OCI-LY7 (cell line): Measurements from ENCODE around the gene NBEA. TPM values are rescaled to one million over a fixed set of nuclear protein-coding genes. Genes with fewer than 3 reads are reported as not detected.

Source experiments
- BruUV-seq: library from RNA; stranded (reverse); fragments of 400-500 nt; replicated peaks from 2 replicates; lab custom pipeline; 2021; lab: Mats Ljungman, UMichigan
- CTCF ChIA-PET: fragments of 300-600 bp; sonication (Branson Sonifier 250); formaldehyde crosslinking; loops from one replicate; lab custom pipeline; 2022; ENCODE audit warnings: antibody characterized with exemption; ENCODE audit not compliant: unreplicated experiment; lab: Charles Lee
- POLR2A ChIA-PET: fragments of 300-600 bp; sonication (Branson Sonifier 250); formaldehyde crosslinking; loops from one replicate; lab custom pipeline; 2022; ENCODE audit warnings: antibody characterized with exemption; lab: Charles Lee
- DNase-seq: peaks from one replicate; pipeline ENCODE4 v3.0.0-alpha.2; 2015; ENCODE audit warnings: low spot score
- H2AFZ ChIP-seq: fragments of 200-600 bp; sonication (generic), shearing (Covaris generic); 2 replicates; pipeline ENCODE4 v1.6.1; 2014; ENCODE audit warnings: mild to moderate bottlenecking, antibody characterized with exemption, low read length, moderate library complexity
- H3K27ac ChIP-seq: fragments of 200-600 bp; sonication (generic); 2 replicates; pipeline ENCODE4 v1.5.1; 2014; ENCODE audit warnings: mixed run types, low read depth, mild to moderate bottlenecking, moderate library complexity, low read length, inconsistent platforms; ENCODE audit not compliant: poor library complexity, severe bottlenecking
- H3K36me3 ChIP-seq: fragments of 200-600 bp; sonication (generic); 2 replicates; pipeline ENCODE4 v1.6.1; 2014; ENCODE audit warnings: mild to moderate bottlenecking, antibody characterized with exemption, low read length, moderate library complexity, mixed read lengths; ENCODE audit not compliant: insufficient read depth
- H3K4me1 ChIP-seq: fragments of 200-600 bp; sonication (generic); 2 replicates; pipeline ENCODE4 v1.5.1; 2014; ENCODE audit warnings: mild to moderate bottlenecking, low read length; ENCODE audit not compliant: insufficient read depth, poor library complexity, severe bottlenecking
- H3K4me2 ChIP-seq: fragments of 200-600 bp; sonication (generic); 2 replicates; pipeline ENCODE4 v1.6.1; 2014; ENCODE audit warnings: mild to moderate bottlenecking, low read length
- H3K4me3 ChIP-seq: fragments of 200-600 bp; sonication (generic); 2 replicates; pipeline ENCODE4 v1.5.1; 2014; ENCODE audit warnings: mild to moderate bottlenecking, low read depth, low read length; ENCODE audit not compliant: poor library complexity, severe bottlenecking
- H3K79me2 ChIP-seq: fragments of 200-600 bp; sonication (generic); 2 replicates; pipeline ENCODE4 v1.6.1; 2016; ENCODE audit warnings: low read depth, mild to moderate bottlenecking, low read length, moderate library complexity, mixed read lengths; ENCODE audit not compliant: insufficient read depth
- H3K9me2 ChIP-seq: fragments of 200-600 bp; sonication (generic); 2 replicates; pipeline ENCODE4 v1.6.1; 2016; ENCODE audit warnings: mild to moderate bottlenecking, low read length, mixed read lengths; ENCODE audit not compliant: insufficient read depth
- H3K9me3 ChIP-seq: fragments of 200-600 bp; sonication (generic); 2 replicates; pipeline ENCODE4 v1.6.1; 2014; ENCODE audit warnings: mild to moderate bottlenecking, mixed run types, low read length, mixed read lengths
- H4K20me1 ChIP-seq: fragments of 200-600 bp; sonication (generic); 2 replicates; pipeline ENCODE4 v1.6.1; 2014; ENCODE audit warnings: mild to moderate bottlenecking, antibody characterized with exemption, low read length, moderate library complexity, mixed read lengths; ENCODE audit not compliant: insufficient read depth
- CTCF ChIP-seq: fragments of 200-600 bp; sonication (generic); conservative IDR thresholded peaks from 2 replicates; pipeline ENCODE4 v1.5.1; 2014; ENCODE audit warnings: mild to moderate bottlenecking, antibody characterized with exemption, low read length, moderate library complexity, mixed read lengths
- EZH2phosphoT487 ChIP-seq: fragments of 200-600 bp; sonication (generic); IDR thresholded peaks from 2 replicates; pipeline ENCODE4 v1.6.1; 2018; ENCODE audit warnings: low read depth, borderline replicate concordance, mild to moderate bottlenecking, mixed run types, antibody characterized with exemption, low read length, moderate library complexity, mixed read lengths
- intact Hi-C: fragments of 100-400 bp; cut with micrococcal nuclease; formaldehyde crosslinking; loops from one replicate; pipeline ENCODE4 v1.10.0; 2022; ENCODE audit not compliant: unreplicated experiment
- total RNA-seq, 2 experiments: library from RNA; depleted of rRNA in 1 of 2; stranded (reverse); fragments of >200 nt in 1 of 2; shearing (Covaris generic) in 1 of 2; gene quantifications; 2 replicates each; pipeline ENCODE4 v1.2.3, GENCODE V29; 2014 to 2022

The NBEA gene
- total RNA-seq, 2 experiments from 2014 or later = 3.6 to 11.0 TPM

- Histone ChIP-seq H2AFZ (no peak overlapping the region), H3K27ac (no peak overlapping the region), H3K36me3 (no peaks in the 10 kb centered on the region), H3K4me3 (no peak overlapping the region), H3K4me2 (no peak overlapping the region), H3K4me1 (peaks cover 8% of the 10 kb centered on the region), H3K9me2 (no peaks in the 10 kb centered on the region), H3K9me3 (no peaks in the 10 kb centered on the region), H3K79me2 (no peaks in the 10 kb centered on the region), H4K20me1 (no peaks in the 10 kb centered on the region)
- intact Hi-C loops = no loop called here
- BruUV-seq = no TSS peak
- no peak for TF ChIP-seq CTCF
- no peak for TF ChIP-seq EZH2phosphoT487
- ChIA-PET POLR2A (interaction anchor here (0.6 kb wide), 1 partner anchor 1942 kb away, joined by 3 read pairs; no protein-coding TSS in a partner anchor), CTCF (no interaction called here)
- DNase-seq = no peak
Measured at GRCh38 chr13:35140831-35141230, 198.8 kb downstream of the NBEA start.

- no peaks in the 10 kb centered on the region for H3K36me3 ChIP-seq
- no peaks in the 10 kb centered on the region for H3K79me2 ChIP-seq
- H3K9me2 ChIP-seq = no peaks in the 10 kb centered on the region
- no peak overlapping the region for H3K4me2 ChIP-seq
- TF ChIP-seq EZH2phosphoT487 (no peak), CTCF (no peak)
- no peak overlapping the region for H3K27ac ChIP-seq
- intact Hi-C loops = no loop called here
- H4K20me1 ChIP-seq = no peaks in the 10 kb centered on the region
- POLR2A ChIA-PET = interaction anchor here (0.7 to 1.0 kb wide), 2 partner anchors 200 to 302 kb away, joined by 3 read pairs; no protein-coding TSS in a partner anchor
- no peak overlapping the region for H2AFZ ChIP-seq
- no peaks in the 10 kb centered on the region for H3K9me3 ChIP-seq
- no TSS peak for BruUV-seq
- H3K4me1 ChIP-seq = peaks cover 8% of the 10 kb centered on the region
- CTCF ChIA-PET = no interaction called here
- DNase-seq = no peak
- H3K4me3 ChIP-seq = no peak overlapping the region
Measured at GRCh38 chr13:35143123-35143522, 201.1 kb downstream of the NBEA start.

GRCh38 chr13:35144166-35144890 lies 202.3 kb downstream of the NBEA start:
- DNase-seq = no peak
- Histone ChIP-seq H3K4me3 (no peak overlapping the region), H3K9me2 (no peaks in the 10 kb centered on the region), H3K4me2 (no peak overlapping the region), H2AFZ (no peak overlapping the region), H4K20me1 (no peaks in the 10 kb centered on the region), H3K36me3 (no peaks in the 10 kb centered on the region), H3K9me3 (no peaks in the 10 kb centered on the region), H3K4me1 (peaks cover 8% of the 10 kb centered on the region), H3K27ac (no peak overlapping the region), H3K79me2 (no peaks in the 10 kb centered on the region)
- ChIA-PET CTCF (no interaction called here), POLR2A (no interaction called here)
- no TSS peak for BruUV-seq
- TF ChIP-seq CTCF = no peak
- no peak for TF ChIP-seq EZH2phosphoT487
- intact Hi-C loops = no loop called here
